Renal cortex interstitium (tissue), 11 donors: Measurements from ENCODE around the gene RBMS2. TPM values are rescaled to one million over a fixed set of nuclear protein-coding genes. Genes with fewer than 3 reads are reported as not detected.

ENCODE experiments used
- DNase-seq, 11 donors: peaks; one replicate each; pipeline ENCODE4 v3.0.0-alpha.2; 2013; ENCODE audit warnings: low read depth in 9 of 11, low spot score in 4 of 11; ENCODE audit errors: extremely low read depth in 1 of 11
- polyA plus RNA-seq, 3 donors: library from polyadenylated mRNA; unstranded; fragments of 120-200 nt; gene quantifications; one replicate each; pipeline ENCODE4 v1.2.1, GENCODE V29; 2013; ENCODE audit not compliant: insufficient read length in 3 of 3

Gene RBMS2
- polyA plus RNA-seq, 3 donors, result 35.8 to 40.9 (median 40.7) TPM

DNA sequence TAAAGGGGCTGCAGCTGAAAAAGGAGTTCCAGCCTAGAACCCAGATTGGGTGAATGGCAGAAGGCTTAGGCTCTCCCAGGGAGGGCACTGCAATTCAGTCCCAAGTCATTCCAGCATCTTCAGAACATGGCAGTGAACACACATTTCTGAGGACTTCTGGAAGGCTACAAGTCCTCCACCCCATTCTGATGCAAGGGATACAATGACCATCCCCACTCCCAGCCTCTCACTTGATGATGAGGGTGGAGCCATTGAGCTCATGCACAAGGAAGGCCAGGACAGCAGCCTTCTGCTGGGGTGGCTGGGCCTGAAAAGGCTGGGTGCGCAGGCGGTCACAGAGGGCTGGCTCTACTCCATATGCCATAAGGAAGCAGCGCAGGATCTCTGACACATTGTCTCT lies 82.7 kb downstream of the RBMS2 start:
- no peak for DNase-seq

GRCh38 chr12:56614627-56615026 lies 93.0 kb downstream of the RBMS2 start:
- no peak for DNase-seq

GRCh38 chr12:56616244-56616643 lies 94.6 kb downstream of the RBMS2 start:
- no peak for DNase-seq

GRCh38 chr12:56616925-56617324 lies 95.3 kb downstream of the RBMS2 start:
- DNase-seq, result no peak

DNA sequence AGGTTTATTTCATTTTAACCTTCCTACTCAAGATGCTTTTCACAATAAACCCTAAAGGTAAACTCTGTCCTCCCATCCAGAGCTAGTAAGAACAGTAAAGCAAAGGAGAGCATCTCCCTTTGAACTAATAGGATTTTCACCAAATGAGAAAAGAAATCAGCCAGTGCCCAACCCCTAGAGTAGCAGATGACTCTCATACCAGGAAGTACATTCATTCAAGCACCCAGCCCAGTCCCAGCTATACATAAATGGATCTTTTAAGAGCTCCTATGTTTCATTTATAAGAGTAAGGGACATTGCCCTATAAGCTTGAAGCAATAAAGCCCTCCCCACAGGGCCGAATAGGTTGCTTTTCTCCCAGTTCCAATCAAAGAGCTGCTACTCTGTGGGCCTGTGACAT lies 100.9 kb downstream of the RBMS2 start:
- DNase-seq, result no peak

- DNase-seq, result no peak
Observed at GRCh38 chr12:56626701-56627100, 105.1 kb downstream of the RBMS2 start.

DNA sequence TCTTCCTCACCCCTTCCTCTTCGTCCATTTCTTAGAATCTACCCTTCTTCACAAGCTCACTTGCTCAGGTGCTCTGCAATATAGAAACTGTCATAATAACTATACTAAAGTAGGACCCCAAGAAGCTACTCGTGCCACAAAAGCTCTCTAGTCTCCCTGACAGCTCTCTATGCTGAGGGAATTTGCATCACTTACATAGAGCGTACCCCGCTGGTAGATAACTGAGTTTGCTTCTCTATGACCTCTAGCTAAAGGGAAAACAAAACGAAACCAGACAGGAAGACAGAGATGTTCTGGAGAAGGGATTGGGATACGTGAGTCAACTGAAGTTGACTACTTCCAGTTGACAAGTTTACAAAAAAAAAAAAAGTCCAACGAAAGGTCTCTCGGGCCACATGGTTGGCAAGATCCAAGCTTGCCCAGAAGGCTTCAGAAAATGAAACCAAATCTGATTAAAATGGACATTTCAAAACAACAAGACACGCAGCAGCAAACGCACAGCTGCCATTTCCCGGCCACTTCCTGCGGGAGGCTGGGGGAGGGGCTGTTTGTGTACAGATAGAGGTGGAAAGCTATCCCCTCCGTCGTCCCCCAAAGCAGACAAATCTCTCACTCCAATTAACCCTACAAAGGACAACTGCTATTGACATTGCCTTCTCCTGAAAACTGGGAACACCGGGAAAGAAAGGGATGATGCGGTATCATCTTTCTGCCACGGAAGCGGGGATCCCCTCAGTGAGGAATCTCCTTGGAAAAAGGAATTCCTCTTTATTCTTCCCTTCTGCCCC lies 107.2 kb downstream of the RBMS2 start:
- peak in 2 of 11 donors; percentile 45 to 57 for DNase-seq

DNA sequence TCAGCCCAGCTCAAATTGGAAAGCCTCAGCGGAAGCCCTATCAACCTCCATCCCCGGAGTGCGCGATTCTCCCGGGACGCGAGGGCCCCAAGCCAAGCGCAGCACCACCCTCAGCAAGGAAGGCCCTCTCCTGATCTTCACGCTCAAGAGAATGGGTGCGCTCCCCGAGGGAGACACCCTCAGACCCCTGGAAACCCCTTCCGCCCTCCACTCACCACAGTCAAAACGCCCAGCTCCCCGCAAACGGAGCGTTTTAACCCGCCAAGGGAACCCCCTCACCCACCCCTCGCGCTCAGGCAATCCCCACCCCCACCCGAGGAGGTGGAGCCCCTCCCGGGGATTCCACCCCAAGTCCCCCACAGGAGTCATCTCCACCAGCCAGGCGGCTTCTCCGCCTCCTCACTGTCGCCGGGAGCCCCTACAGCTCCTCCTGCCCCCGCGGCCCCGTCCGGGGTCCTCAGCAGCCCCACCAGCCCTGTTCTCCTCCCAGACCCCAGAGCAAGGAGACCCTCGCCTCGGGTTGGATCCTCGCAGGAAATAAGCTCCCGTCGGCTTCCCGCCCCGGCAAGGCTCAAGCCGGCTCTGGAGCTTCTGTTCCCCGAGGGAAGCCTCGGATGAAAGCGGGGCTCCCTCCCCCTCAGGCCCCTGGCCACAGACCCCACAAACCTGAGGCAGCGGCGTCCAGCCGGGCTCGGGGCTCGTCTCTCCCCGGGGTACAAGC lies 108.0 kb downstream of the RBMS2 start:
- DNase-seq, result no peak

- peak in 9 of 11 donors; percentile 74 to 90 (median 86) for DNase-seq
Observed at GRCh38 chr12:56630180-56630632, 108.6 kb downstream of the RBMS2 start, which contains the start of gene BAZ2A. Gene BAZ2A, minus strand, starts transcription at chr12:56630326. Its CDS starts 12,796 bp downstream, at chr12:56617530.

DNA sequence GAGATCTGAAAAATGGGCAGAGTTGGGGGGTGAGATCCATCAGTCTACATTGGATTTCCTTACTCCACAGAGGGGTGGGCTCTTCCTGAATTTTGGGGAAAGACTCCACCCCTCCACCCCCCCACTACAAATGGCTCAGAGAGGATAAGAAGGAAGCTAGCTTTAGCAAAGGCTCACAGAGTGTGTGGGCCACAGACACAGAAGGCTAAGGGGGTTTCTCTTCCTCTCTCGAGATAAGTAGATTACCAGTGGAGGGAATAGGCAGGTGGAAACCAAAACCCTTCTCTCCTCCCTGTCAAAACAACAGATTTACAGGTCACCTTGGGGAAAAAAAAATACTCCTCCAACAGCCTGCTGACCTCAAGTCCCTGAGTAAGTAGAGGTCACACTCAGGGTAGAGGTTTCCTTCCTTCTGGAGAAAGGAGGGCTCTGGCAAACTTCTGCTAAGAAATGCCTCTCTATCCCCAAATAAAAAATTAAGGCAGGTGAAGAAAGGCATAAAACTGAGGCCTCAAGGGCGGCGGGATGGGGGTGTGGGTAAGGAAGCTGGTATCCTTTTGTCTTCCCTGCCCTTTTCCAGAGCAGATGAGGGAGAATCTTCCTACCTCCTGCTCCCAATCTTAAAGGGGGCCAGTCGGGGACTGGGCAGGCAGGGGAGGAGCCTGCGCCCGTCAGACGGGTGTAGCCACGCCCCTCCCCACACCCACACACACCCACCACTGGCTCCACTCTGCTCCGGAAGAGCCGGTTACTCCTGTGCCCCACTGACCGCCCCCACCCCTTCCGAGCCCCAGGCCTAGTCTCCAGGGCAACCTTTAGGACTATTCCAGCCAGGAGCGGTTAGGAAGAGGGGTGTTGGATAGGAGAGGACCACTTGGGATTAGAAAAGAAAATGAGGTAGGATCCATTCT lies 110.4 kb downstream of the RBMS2 start:
- DNase-seq, result peak in 1 of 11 donors; percentile 41

- DNase-seq, result no peak
Observed at GRCh38 chr12:56632701-56633467, 111.3 kb downstream of the RBMS2 start.

GRCh38 chr12:56633468-56634241 lies 112.0 kb downstream of the RBMS2 start:
- DNase-seq, result no peak

DNA sequence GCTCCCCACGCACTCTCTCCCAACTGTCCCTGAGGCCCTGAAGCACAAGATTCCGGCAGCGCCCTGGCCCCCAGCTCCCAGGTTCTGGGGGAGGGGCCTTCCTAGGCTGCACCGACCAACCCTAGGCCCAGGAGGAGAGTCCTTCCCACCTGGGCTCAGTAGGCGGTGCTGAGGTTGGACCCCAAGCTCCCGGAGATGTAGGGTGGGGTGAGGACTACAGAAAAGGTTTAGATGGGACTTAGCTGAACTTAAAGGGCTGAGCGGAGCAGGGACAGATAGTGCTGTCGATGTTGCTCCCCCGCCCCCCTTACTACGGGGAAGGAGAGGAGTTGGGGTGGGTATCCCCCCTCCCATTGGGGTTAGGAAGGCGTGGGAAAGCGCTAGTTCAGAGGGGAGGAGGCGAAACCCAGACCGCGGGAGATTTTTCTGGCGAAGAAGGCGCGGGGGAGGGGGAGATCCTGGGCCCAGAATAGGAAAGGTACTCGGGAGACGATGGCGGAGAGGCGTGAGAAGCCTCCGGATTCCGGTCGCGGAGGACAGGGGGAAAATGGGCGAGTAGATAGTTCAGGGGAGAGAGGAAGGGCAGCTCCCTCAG lies 112.7 kb downstream of the RBMS2 start:
- DNase-seq, result peak in 4 of 11 donors; percentile 58 to 67 (median 63)

GRCh38 chr12:56634837-56635791 lies 113.5 kb downstream of the RBMS2 start:
- DNase-seq, result peak in 5 of 11 donors; percentile 47 to 66 (median 64)

DNA sequence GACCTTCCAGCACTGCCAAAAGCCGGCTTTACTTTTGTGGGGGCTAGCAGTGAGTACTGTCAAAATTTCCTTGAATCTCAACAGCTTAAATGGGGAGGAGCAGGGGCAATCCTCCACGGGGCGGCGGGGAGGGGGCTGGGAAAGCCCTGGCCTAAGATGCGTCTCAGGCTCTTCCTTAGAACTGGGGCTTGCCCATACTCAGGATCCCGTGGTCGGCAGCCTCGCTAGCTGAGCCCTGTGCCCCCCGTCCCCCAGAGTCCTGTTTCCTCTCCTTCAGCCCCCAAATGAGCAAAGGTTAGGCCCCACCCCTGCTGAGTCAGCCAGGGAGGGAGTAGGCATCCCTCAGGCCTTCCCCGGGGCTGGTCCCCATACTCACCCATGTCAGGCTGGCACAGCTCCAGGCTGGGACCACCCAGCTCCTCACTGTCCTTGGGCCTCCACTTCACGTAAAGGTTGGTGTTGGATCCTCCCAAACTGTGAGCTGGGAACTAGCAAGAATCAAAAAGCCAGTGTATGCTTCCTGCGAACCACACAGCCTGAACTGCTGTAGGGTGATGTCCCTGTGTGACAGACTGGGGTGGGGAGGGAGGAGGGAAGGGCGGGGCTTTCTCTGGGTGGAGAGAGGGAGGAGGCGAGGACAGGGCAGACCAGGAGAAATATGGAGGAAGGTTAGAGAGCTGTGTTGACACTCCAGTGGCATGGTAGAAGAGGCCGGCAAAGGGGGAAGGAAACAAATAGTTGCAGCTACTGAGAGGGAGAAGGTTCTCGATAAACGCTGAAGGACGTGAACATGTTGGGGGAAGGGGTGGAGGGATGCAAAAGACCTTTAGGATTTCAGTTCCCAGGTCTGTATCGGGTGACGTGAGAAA lies 114.4 kb downstream of the RBMS2 start:
- peak in 8 of 11 donors; percentile 60 to 87 (median 81) for DNase-seq
